ENCODE data around the gene C10orf71.

C10orf71 gene, protein sequence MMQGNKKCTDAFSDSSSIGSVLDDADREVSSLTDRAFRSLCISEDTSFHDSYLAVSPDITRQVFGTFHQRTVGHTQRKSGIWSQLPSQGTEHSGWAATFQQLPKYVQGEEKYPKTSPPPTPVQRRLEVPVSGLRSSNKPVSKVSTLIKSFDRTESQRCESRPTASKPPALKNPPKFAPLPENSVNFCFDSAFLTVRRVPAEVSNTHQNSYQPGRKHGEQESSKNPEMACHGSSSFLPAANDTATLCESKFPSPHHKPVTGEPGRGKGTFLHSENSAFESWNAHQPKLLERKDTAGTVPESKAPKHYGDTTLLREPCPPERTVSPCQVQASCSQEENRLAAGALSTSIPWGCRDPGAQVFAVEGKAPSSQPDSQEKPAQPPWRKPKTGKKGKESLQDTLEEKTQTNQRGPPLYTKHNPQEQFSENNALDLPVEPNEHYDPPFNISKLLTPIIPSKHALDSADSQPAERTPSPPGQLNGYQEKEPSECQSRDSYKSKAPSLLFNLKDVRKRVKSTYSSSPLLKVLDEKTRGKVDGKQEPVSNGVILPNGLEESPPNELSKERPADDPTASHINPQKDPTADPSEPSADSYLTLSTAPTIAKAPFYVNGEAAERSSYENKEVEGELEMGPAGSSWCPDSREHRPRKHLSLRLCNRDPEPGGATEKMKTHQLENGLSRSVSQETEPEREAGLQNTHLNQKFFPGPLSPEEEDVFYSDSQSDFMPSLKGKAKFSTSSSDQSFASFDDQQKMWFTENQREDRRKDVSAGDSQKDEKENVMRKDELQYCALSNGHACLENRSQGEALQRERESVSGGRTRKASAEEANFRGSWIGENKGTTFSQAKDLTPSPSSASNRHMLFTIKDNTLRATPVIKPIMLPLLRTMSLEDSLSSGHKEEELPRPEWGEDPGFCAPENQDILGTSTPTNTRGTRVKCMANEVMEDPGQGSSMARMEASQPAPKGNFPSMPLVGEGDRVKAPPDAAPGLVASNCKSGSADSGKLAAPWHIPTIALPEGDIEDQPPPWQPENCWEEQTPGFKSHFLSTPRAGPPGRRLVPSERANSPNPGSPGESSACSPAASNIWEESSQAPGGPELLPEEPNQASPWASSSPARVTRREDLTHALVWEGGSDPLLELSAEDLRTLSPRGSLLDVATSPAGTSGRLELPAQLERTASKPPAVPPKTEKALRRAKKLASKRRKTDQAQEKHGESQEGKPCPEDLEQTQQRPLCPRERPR (N-terminal part only)

GRCh38 chr10:49298983-49299815 is at the start of gene C10orf71:
C10orf71 (plus strand) TSS chr10:49299170; CDS start chr10:49322546, 23,376 bp downstream.
- no peak for DNase-seq (ENCODE audit: low read depth, low spot score)

DNA sequence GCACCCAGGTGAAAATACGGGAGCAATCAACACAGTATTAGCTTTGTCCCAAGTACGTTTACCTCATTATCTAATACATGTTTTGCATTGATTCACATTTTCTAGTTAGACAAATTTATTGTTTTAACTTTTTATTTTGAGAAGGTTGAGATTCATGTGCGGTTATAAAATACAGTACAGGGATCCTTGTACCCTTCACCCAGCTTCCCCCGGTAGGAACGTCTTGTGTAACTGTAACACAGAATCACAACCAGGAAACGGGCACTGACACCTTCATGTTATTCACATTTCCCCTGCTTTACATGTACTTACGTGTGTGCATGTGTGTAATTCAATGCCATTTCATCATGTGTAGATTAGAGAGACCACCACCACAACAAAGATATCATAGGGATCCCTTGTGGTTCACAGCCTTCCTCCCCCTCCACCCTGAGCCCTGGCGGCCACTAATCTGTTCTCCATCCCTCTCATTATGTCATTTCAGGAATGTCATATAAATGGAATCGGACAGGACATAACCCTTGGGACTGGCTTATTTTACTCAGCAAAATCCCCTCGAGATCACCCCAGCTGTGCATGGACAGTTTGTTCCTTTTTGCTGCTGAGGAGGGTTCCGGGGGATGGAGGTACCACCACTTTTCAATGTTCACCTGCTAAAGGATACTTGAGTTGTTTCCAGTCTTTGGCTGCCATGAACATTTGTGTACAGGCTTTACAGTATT is 46.5 kb upstream of the C10orf71 start:
- no peak for DNase-seq (ENCODE audit: low read depth, low spot score)

GRCh38 chr10:49253340-49253906 is 45.5 kb upstream of the C10orf71 start:
- no peak for DNase-seq (ENCODE audit: low read depth, low spot score)

- no peak for DNase-seq (ENCODE audit: low read depth, low spot score)
These were observed 44.8 kb upstream of the C10orf71 start for GRCh38 chr10:49254150-49254549.

GRCh38 chr10:49254556-49255318 is 44.2 kb upstream of the C10orf71 start:
- DNase-seq (ENCODE audit: low read depth, low spot score) = no peak

GRCh38 chr10:49255883-49256282 is 43.1 kb upstream of the C10orf71 start:
- DNase-seq (ENCODE audit: low read depth, low spot score) = no peak

- DNase-seq (ENCODE audit: low read depth, low spot score) = no peak
These were observed 41.8 kb upstream of the C10orf71 start for GRCh38 chr10:49257154-49257553.

- DNase-seq (ENCODE audit: low read depth, low spot score) = no peak
These were observed 41.2 kb upstream of the C10orf71 start for GRCh38 chr10:49257626-49258349.

GRCh38 chr10:49258350-49258683 is 40.7 kb upstream of the C10orf71 start:
- DNase-seq (ENCODE audit: low read depth, low spot score) = no peak

DNA sequence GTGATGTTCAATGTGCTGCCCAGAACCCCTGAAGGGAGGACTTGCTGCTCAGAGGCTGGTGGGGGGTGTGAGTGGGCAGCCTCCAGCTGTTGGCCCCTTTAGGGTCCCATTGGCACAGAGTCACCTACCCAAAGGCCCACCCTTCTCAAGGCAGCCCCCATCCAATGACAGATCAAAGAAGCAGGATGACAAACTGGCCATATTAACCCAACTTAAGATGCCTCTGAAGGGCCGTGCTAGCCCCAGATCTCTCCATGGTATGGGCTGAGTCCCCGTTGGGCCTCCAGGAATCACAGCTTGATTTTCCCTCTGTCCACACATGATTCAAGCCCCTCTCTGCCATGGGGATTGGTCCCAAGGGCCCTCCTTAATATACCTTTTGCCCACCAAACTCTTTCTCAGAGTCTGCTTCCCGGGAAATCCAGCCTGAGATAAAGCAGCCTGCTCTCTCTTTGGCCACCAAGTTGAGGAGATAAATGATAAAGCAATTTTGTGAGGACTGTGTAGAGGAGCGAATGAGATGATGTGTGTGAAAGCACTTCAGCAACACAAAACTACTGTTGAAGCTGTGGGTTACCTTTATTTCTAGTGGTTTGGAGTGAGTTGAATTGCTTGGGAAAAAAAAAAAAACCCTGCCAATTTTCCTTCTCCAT is 38.2 kb upstream of the C10orf71 start:
- DNase-seq (ENCODE audit: low read depth, low spot score) = no peak

GRCh38 chr10:49263591-49263990 is 35.4 kb upstream of the C10orf71 start:
- DNase-seq (ENCODE audit: low read depth, low spot score) = no peak

- no peak for DNase-seq (ENCODE audit: low read depth, low spot score)
These were observed 34.7 kb upstream of the C10orf71 start for GRCh38 chr10:49264177-49264677.

- DNase-seq (ENCODE audit: low read depth, low spot score) = no peak
These were observed 33.1 kb upstream of the C10orf71 start for GRCh38 chr10:49265885-49266284.

GRCh38 chr10:49268185-49268584 is 30.8 kb upstream of the C10orf71 start:
- no peak for DNase-seq (ENCODE audit: low read depth, low spot score)

DNA sequence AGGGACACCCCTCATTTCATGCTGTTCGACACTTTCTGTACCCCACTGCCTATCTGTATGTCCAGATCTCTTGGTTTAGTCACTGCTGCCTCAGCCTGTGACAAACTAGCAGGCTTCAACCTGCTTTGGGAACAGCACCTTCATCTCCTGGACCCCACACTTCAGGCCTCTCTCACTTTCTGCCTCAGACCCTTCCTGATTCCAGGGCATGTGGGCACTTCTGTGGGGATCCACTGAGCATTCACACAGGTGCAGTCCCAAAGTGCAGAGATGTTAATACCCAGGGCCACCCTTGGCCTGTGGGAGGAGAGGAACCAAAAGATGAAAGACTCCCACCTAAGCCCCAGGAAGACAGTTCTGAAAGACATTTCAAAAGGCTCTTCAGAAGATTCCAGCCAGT is 29.4 kb upstream of the C10orf71 start:
- no peak for DNase-seq (ENCODE audit: low read depth, low spot score)

GRCh38 chr10:49270565-49270964 is 28.4 kb upstream of the C10orf71 start:
- no peak for DNase-seq (ENCODE audit: low read depth, low spot score)

DNA sequence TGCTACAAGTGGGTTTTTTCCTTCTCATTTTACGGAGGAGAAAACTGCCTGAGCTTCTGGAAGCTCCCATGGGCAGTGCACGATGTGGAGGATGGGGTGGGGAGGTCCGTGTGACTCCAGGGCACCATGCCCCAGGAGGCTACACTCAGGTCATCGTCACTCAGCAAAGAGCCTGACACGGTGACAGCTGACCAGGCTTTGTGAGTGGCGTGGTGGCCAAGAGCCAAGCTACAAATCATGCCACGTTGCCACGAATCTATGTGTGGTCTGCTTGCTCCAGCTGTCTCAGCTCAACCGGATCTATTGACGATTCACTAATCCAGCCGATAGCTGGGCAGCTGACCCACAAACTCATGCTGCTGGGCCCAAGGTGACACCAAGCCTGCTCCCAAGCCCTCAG is 27.6 kb upstream of the C10orf71 start:
- DNase-seq (ENCODE audit: low read depth, low spot score) = no peak
